Right lobe of liver (tissue), 6 donors: ENCODE data around the gene GALNTL6. TPM values are rescaled to one million over a fixed set of nuclear protein-coding genes. Genes with fewer than 3 reads are reported as not detected.

Experiments
- ATAC-seq, 4 donors: fragments of 200-7000 bp; cut with Tn5 transposase; one replicate each; pipeline ENCODE4 v1.9.1; 2020; ENCODE audit warnings: mild to moderate bottlenecking in 4 of 4, moderate library complexity in 4 of 4
- DNase-seq, 3 donors: peaks; one replicate each; pipeline ENCODE4 v3.0.0-alpha.2; 2020
- H3K27ac ChIP-seq, 3 donors: fragments of 200-600 bp; one replicate each; pipeline ENCODE4 v1.8.0; 2022
- H3K27me3 ChIP-seq, 2 donors: fragments of 200-600 bp; one replicate each; pipeline ENCODE4 v1.8.0; 2022
- H3K36me3 ChIP-seq, 4 donors: fragments of 200-600 bp; sonication (generic) in 1 of 4; one replicate each; pipeline versions ENCODE4 v1.5.1 to v1.8.0; 2017 to 2022; ENCODE audit warnings: control low read depth in 1 of 4
- H3K4me1 ChIP-seq, 4 donors: fragments of 200-600 bp; sonication (generic) in 1 of 4; one replicate each; pipeline versions ENCODE4 v1.5.1 to v1.8.0; 2017 to 2022; ENCODE audit warnings: control low read depth in 1 of 4
- H3K4me3 ChIP-seq, 3 donors: fragments of 200-600 bp; one replicate each; pipeline ENCODE4 v1.8.0; 2022
- H3K9me3 ChIP-seq, 4 donors: fragments of 200-600 bp; sonication (generic) in 1 of 4; one replicate each; pipeline versions ENCODE4 v1.5.1 to v1.8.0; 2017 to 2022; ENCODE audit warnings: control low read depth in 1 of 4
- CTCF ChIP-seq, 4 donors: fragments of 200-600 bp in 3 of 4; fragments of 450-650 bp in 1 of 4; IDR thresholded peaks; one replicate each; pipeline versions ENCODE4 v1.5.1 to v1.8.0; 2016 to 2022; ENCODE audit warnings: antibody characterized with exemption in 4 of 4, mild to moderate bottlenecking in 2 of 4
- POLR2A ChIP-seq: fragments of 450-650 bp; IDR thresholded peaks from one replicate; pipeline ENCODE4 v1.6.1; 2017; ENCODE audit warnings: antibody characterized with exemption, mild to moderate bottlenecking
- WGBS: methylation state at CpG from one replicate; pipeline ENCODE4 v1.1.6; 2018; ENCODE audit warnings: low coverage, low lambda C conversion rate; ENCODE audit not compliant: insufficient coverage; ENCODE audit errors: missing lambda C conversion rate; 5-methylcytosine and 5-hydroxymethylcytosine counted together
- intact Hi-C, 2 donors: fragments of 100-400 bp; cut with DNase I; formaldehyde crosslinking; loops; one replicate each; pipeline versions ENCODE4 v1.11.2 to v1.14.1; 2022
- total RNA-seq, 6 experiments: library from RNA; depleted of rRNA in 2 of 6; stranded (reverse); fragments of >200 nt in 2 of 6; fragmentation: NEBNext Ultra II Directional in 3 of 6; extraction: Animal tissue kit (Norgen Biotek cat#: 25700) in 3 of 6; gene quantifications; one replicate each; pipeline versions ENCODE4 v1.1.0 to v1.2.4, GENCODE V29; 2016 to 2023
- donor health status: DM: no; HTN: yes; CAD: no.
- donor health status: DM: no; HTN: no; CAD: no.
- donor health status: DM: no; HTN: no; CAD: no.
- donor health status: DM: no; HTN: yes; CAD: no.
- donor health status: DM: no; HTN: yes; CAD: no.

GALNTL6 gene
- total RNA-seq, 6 experiments from 2014 or later = 0.15 to 1.1 (median 0.30) TPM; not detected in 3

GRCh38 chr4:172780566-172781081 is 967.4 kb downstream of the GALNTL6 start:
- TF ChIP-seq POLR2A (no peak), CTCF (IDR thresholded peaks at IDR 0.05) (no peak)
- H3K36me3 ChIP-seq = no peaks in the 10 kb centered on the region
- intact Hi-C loops = no loop called here
- no peak for ATAC-seq
- WGBS = 30% methylated on average over 3 of the region's 3 CpGs
- no peaks in the 10 kb centered on the region for H3K4me1 ChIP-seq
- H3K4me3 ChIP-seq = no peak overlapping the region
- no peaks in the 10 kb centered on the region for H3K9me3 ChIP-seq
- DNase-seq = no peak
- no peaks in the 10 kb centered on the region for H3K27me3 ChIP-seq
- no peak overlapping the region for H3K27ac ChIP-seq

- DNase-seq (no peak), ATAC-seq (no peak)
- Histone ChIP-seq H3K9me3 (no peaks in the 10 kb centered on the region), H3K27me3 (no peaks in the 10 kb centered on the region), H3K27ac (no peak overlapping the region), H3K4me1 (no peaks in the 10 kb centered on the region), H3K4me3 (no peak overlapping the region), H3K36me3 (no peaks in the 10 kb centered on the region)
- no peak for TF ChIP-seq CTCF (IDR thresholded peaks at IDR 0.05)
- TF ChIP-seq POLR2A = no peak
- WGBS = 75% methylated on average over 1 of the region's 1 CpG
- intact Hi-C loops = no loop called here
Observed at GRCh38 chr4:172785613-172786012, 972.4 kb downstream of the GALNTL6 start.

GRCh38 chr4:172786039-172786792 is 973.0 kb downstream of the GALNTL6 start:
- 33% methylated on average over 4 of the region's 4 CpGs for WGBS
- DNase-seq (no peak), ATAC-seq (no peak)
- Histone ChIP-seq H3K36me3 (no peaks in the 10 kb centered on the region), H3K27ac (no peak overlapping the region), H3K9me3 (no peaks in the 10 kb centered on the region), H3K4me1 (no peaks in the 10 kb centered on the region), H3K27me3 (no peaks in the 10 kb centered on the region), H3K4me3 (no peak overlapping the region)
- TF ChIP-seq POLR2A (no peak), CTCF (IDR thresholded peaks at IDR 0.05) (no peak)
- intact Hi-C loops = no loop called here

GRCh38 chr4:172787111-172787510 is 973.9 kb downstream of the GALNTL6 start:
- no peak for TF ChIP-seq CTCF (IDR thresholded peaks at IDR 0.05)
- TF ChIP-seq POLR2A = no peak
- Histone ChIP-seq H3K9me3 (no peaks in the 10 kb centered on the region), H3K27ac (no peak overlapping the region), H3K27me3 (no peaks in the 10 kb centered on the region), H3K4me3 (no peak overlapping the region), H3K36me3 (no peaks in the 10 kb centered on the region), H3K4me1 (no peaks in the 10 kb centered on the region)
- WGBS = 44% methylated on average over 3 of the region's 3 CpGs
- intact Hi-C loops = no loop called here
- DNase-seq (no peak), ATAC-seq (no peak)
